A673 (cell line): Measurements from ENCODE around the gene TMC3. TPM values are rescaled to one million over a fixed set of nuclear protein-coding genes. Genes with fewer than 3 reads are reported as not detected.

ENCODE experiments used
- BruUV-seq: library from RNA; stranded (reverse); fragments of 400-500 nt; replicated peaks from 2 replicates; lab custom pipeline; 2021; lab: Mats Ljungman, UMichigan
- CTCF ChIA-PET: fragments of 300-600 bp; sonication (Branson Sonifier 250); formaldehyde crosslinking; loops from one replicate; lab custom pipeline; 2022; ENCODE audit warnings: antibody characterized with exemption; lab: Charles Lee
- POLR2A ChIA-PET: fragments of 300-600 bp; sonication (Branson Sonifier 250); formaldehyde crosslinking; loops from one replicate; lab custom pipeline; 2022; ENCODE audit warnings: antibody characterized with exemption; ENCODE audit not compliant: low non-redundant PET; lab: Charles Lee
- DNase-seq: peaks from one replicate; pipeline ENCODE4 v3.0.0-alpha.2; 2015; ENCODE audit warnings: low spot score
- H3K27ac ChIP-seq: fragments of 200-600 bp; sonication (generic); 2 replicates; pipeline ENCODE4 v1.5.1; 2016; ENCODE audit warnings: mixed run types, low read depth, mild to moderate bottlenecking, mixed read lengths, antibody characterized with exemption, low read length; ENCODE audit not compliant: poor library complexity, severe bottlenecking
- H3K27me3 ChIP-seq: fragments of 200-600 bp; sonication (generic); replicated peaks from 2 replicates; pipeline ENCODE4 v1.6.1; 2017; ENCODE audit warnings: mixed run types, low read depth, mild to moderate bottlenecking, mixed read lengths, antibody characterized with exemption, low read length; ENCODE audit not compliant: insufficient read depth, poor library complexity
- H3K36me3 ChIP-seq: fragments of 200-600 bp; sonication (generic); 2 replicates; pipeline ENCODE4 v1.6.1; 2016; ENCODE audit warnings: mixed run types, mild to moderate bottlenecking, mixed read lengths, antibody characterized with exemption, low read length; ENCODE audit not compliant: insufficient read depth, poor library complexity, severe bottlenecking
- H3K4me1 ChIP-seq: fragments of 200-600 bp; sonication (generic); 2 replicates; pipeline ENCODE4 v1.6.1; 2017; ENCODE audit warnings: mixed run types, mild to moderate bottlenecking, mixed read lengths, antibody characterized with exemption, low read length; ENCODE audit not compliant: insufficient read depth, poor library complexity, severe bottlenecking
- H3K4me3 ChIP-seq: fragments of 200-600 bp; sonication (generic); 2 replicates; pipeline ENCODE4 v1.5.1; 2016; ENCODE audit warnings: low read depth, mixed run types, mild to moderate bottlenecking, mixed read lengths, low read length; ENCODE audit not compliant: poor library complexity, severe bottlenecking
- H3K9me3 ChIP-seq: fragments of 200-600 bp; sonication (generic); 2 replicates; pipeline ENCODE4 v1.6.1; 2016; ENCODE audit warnings: mixed run types, low read depth, mild to moderate bottlenecking, mixed read lengths, antibody characterized with exemption, low read length; ENCODE audit not compliant: poor library complexity, severe bottlenecking
- CTCF ChIP-seq: fragments of 300-800, 200-600 bp; sonication (generic); conservative IDR thresholded peaks from 2 replicates; pipeline ENCODE4 v1.5.1; 2017; ENCODE audit warnings: low read depth, mild to moderate bottlenecking, antibody characterized with exemption, low read length, moderate library complexity, mixed read lengths
- EZH2 ChIP-seq: fragments of 200-600 bp; sonication (generic); IDR thresholded peaks from 2 replicates; pipeline ENCODE4 v1.6.1; 2017; ENCODE audit warnings: borderline replicate concordance, low read depth, mild to moderate bottlenecking, mixed read lengths, antibody characterized with exemption, low read length; ENCODE audit not compliant: poor library complexity, severe bottlenecking
- intact Hi-C: fragments of 100-400 bp; cut with micrococcal nuclease; formaldehyde crosslinking; loops from one replicate; pipeline ENCODE4 v1.10.0; 2022; ENCODE audit not compliant: unreplicated experiment
- total RNA-seq: library from RNA; stranded (reverse); gene quantifications from 2 replicates; pipeline ENCODE4 v1.2.3, GENCODE V29; 2021

The TMC3 gene
- total RNA-seq, 1 experiment from 2014 or later, result not detected

- no TSS peak for BruUV-seq
- DNase-seq, result no peak
- TF ChIP-seq CTCF, result no peak
- Histone ChIP-seq H3K36me3 (no peaks in the 10 kb centered on the region), H3K4me1 (no peaks in the 10 kb centered on the region), H3K27ac (no peak overlapping the region), H3K4me3 (no peak overlapping the region), H3K27me3 (no peaks in the 10 kb centered on the region), H3K9me3 (no peaks in the 10 kb centered on the region)
- intact Hi-C loops, result no loop called here
- ChIA-PET POLR2A (no interaction called here), CTCF (no interaction called here)
Measured at GRCh38 chr15:81304226-81304625, 69.8 kb downstream of the TMC3 start.

GRCh38 chr15:81303244-81304225 lies 70.5 kb downstream of the TMC3 start:
- no peak for TF ChIP-seq EZH2
- TF ChIP-seq CTCF, result no peak
- CTCF ChIA-PET, result interaction anchor here (0.7 kb wide), 1 partner anchor 64 kb away, joined by 3 read pairs; no protein-coding TSS in a partner anchor
- intact Hi-C loops, result no loop called here
- Histone ChIP-seq H3K27me3 (no peaks in the 10 kb centered on the region), H3K4me3 (no peak overlapping the region), H3K4me1 (no peaks in the 10 kb centered on the region), H3K9me3 (no peaks in the 10 kb centered on the region), H3K27ac (no peak overlapping the region), H3K36me3 (no peaks in the 10 kb centered on the region)
- POLR2A ChIA-PET, result no interaction called here
- no TSS peak for BruUV-seq
- DNase-seq, result no peak

- Histone ChIP-seq H3K36me3 (no peaks in the 10 kb centered on the region), H3K4me3 (no peak overlapping the region), H3K4me1 (no peaks in the 10 kb centered on the region), H3K27ac (no peak overlapping the region), H3K27me3 (no peaks in the 10 kb centered on the region), H3K9me3 (no peaks in the 10 kb centered on the region)
- no peak for TF ChIP-seq EZH2
- TF ChIP-seq CTCF, result no peak
- ChIA-PET CTCF (interaction anchor here (0.7 kb wide), 1 partner anchor 65 kb away, joined by 3 read pairs; no protein-coding TSS in a partner anchor), POLR2A (no interaction called here)
- no TSS peak for BruUV-seq
- no peak for DNase-seq
- intact Hi-C loops, result no loop called here
Measured at GRCh38 chr15:81302701-81303109, 71.3 kb downstream of the TMC3 start.
